HepG2 (cell line): ENCODE data around the gene MAP2K7. TPM values are rescaled to one million over a fixed set of nuclear protein-coding genes. Genes with fewer than 3 reads are reported as not detected.
A peak's percentile ranks its signal among the peaks of the same experiment; 100 is the strongest.

Experiments used
- ATAC-seq: fragments of 200-7000 bp; cut with Tn5 transposase; 3 replicates; pipeline ENCODE4 v1.9.1; 2020; ENCODE audit warnings: mild to moderate bottlenecking, moderate library complexity
- BruUV-seq: library from RNA; stranded (reverse); fragments of 400-500 nt; replicated peaks from 2 replicates; lab custom pipeline; 2021; lab: Mats Ljungman, UMichigan
- CTCF ChIA-PET: fragments of 300-600 bp; formaldehyde crosslinking; extraction: SDS; loops from one replicate; lab custom pipeline; 2021; ENCODE audit warnings: low total read pairs, inconsistent platforms, low intra/inter-chr PET ratio; lab: Yijun Ruan, JAX
- POLR2A ChIA-PET: fragments of 350-600 bp; sonication (Branson Sonifier 250); formaldehyde crosslinking; loops from one replicate; lab custom pipeline; 2020; ENCODE audit warnings: antibody characterized with exemption, inconsistent platforms; lab: Yijun Ruan, JAX
- DNase-seq: peaks from one replicate; pipeline ENCODE4 v3.0.0-alpha.2; 2015; ENCODE audit warnings: low spot score
- FAIRE-seq: peaks from 3 replicates; lab custom pipeline; 2011; peaks lifted over from hg19 to GRCh38; lab: Jason Lieb, UNC
- H2AFZ ChIP-seq: one replicate; pipeline ENCODE4 v1.6.1; 2011; ENCODE audit warnings: low read length, inconsistent platforms
- H3K27ac ChIP-seq: fragments of 300-600 bp; 3 replicates; pipeline ENCODE4 v1.8.0; 2011; ENCODE audit warnings: mixed run types, mild to moderate bottlenecking, mixed read lengths, low read length, inconsistent platforms; ENCODE audit not compliant: insufficient read depth; ENCODE audit errors: extremely low read length
- H3K27me3 ChIP-seq, 2 experiments: fragments of 200-600 bp in 1 of 2; 2 replicates in 1 of 2; 3 replicates in 1 of 2; pipeline versions ENCODE4 v1.6.0 to v1.8.0; 2011; ENCODE audit warnings: low read length in 2 of 2, mild to moderate bottlenecking in 2 of 2, moderate library complexity in 2 of 2, inconsistent platforms in 1 of 2; ENCODE audit not compliant: insufficient read depth in 2 of 2, control insufficient read depth in 1 of 2
- H3K36me3 ChIP-seq, 2 experiments: fragments of 200-600 bp in 1 of 2; replicated peaks in 1 of 2; 2 replicates in 1 of 2; 3 replicates in 1 of 2; pipeline versions ENCODE4 v1.5.1 to v1.8.0; 2011; ENCODE audit warnings: low read length in 2 of 2, inconsistent platforms in 1 of 2; ENCODE audit not compliant: insufficient read depth in 2 of 2, control insufficient read depth in 1 of 2
- H3K4me1 ChIP-seq: 2 replicates; pipeline ENCODE4 v1.5.1; 2012; ENCODE audit warnings: low read length, inconsistent platforms; ENCODE audit not compliant: insufficient read depth
- H3K4me2 ChIP-seq: 2 replicates; pipeline ENCODE4 v1.6.0; 2011; ENCODE audit warnings: low read depth, low read length, inconsistent platforms
- H3K4me3 ChIP-seq, 3 experiments: fragments of 200-600 bp in 1 of 3; sonication (generic), shearing (Covaris generic) in 1 of 3; replicated peaks in 1 of 3; 2 replicates each; pipeline ENCODE4 v1.5.1; 2011 to 2016; ENCODE audit warnings: low read length in 3 of 3, inconsistent platforms in 2 of 3, low read depth in 2 of 3, mild to moderate bottlenecking in 2 of 3, control low read depth in 1 of 3, mixed read lengths in 1 of 3; ENCODE audit not compliant: insufficient read depth in 1 of 3
- H3K79me2 ChIP-seq: one replicate; pipeline ENCODE4 v1.6.1; 2011; ENCODE audit warnings: low read length, inconsistent platforms; ENCODE audit not compliant: insufficient read depth
- H3K9ac ChIP-seq: 2 replicates; pipeline ENCODE4 v1.6.0; 2011; ENCODE audit warnings: mild to moderate bottlenecking, low read depth, low read length, inconsistent platforms; ENCODE audit not compliant: insufficient read depth
- H3K9me3 ChIP-seq: 2 replicates; pipeline ENCODE4 v1.5.1; 2012; ENCODE audit warnings: mild to moderate bottlenecking, low read length
- H4K20me1 ChIP-seq: 2 replicates; pipeline ENCODE4 v1.6.0; 2011; ENCODE audit warnings: inconsistent platforms, mild to moderate bottlenecking, low read length, moderate library complexity; ENCODE audit not compliant: insufficient read depth
- ELF4 ChIP-seq: sonication (generic); formaldehyde crosslinking; IDR thresholded peaks from 2 replicates; pipeline ENCODE4 v1.5.0; 2020; ENCODE audit warnings: missing genetic modification reagents, mild to moderate bottlenecking, moderate library complexity, borderline replicate concordance
- FOXK1 ChIP-seq: sonication (generic); formaldehyde crosslinking; IDR thresholded peaks from 2 replicates; pipeline ENCODE4 v1.4.0; 2020; ENCODE audit warnings: low read depth, missing genetic modification reagents, borderline replicate concordance
- GATA4 ChIP-seq: sonication (generic); IDR thresholded peaks from 2 replicates; pipeline ENCODE4 v1.6.1; 2016; ENCODE audit warnings: antibody characterized with exemption, low read depth, borderline replicate concordance
- GFI1 ChIP-seq: sonication (generic); formaldehyde crosslinking; IDR thresholded peaks from 2 replicates; pipeline ENCODE4 v1.5.0; 2020; ENCODE audit warnings: missing genetic modification reagents, mild to moderate bottlenecking, borderline replicate concordance
- POLR2A ChIP-seq, 2 experiments: IDR thresholded peaks; 2 replicates each; pipeline ENCODE4 v1.6.1; 2011; ENCODE audit warnings: low read depth in 2 of 2, low read length in 2 of 2, mild to moderate bottlenecking in 1 of 2, moderate library complexity in 1 of 2; ENCODE audit not compliant: insufficient read depth in 1 of 2
- POLR2G ChIP-seq: fragments of 200-400 bp; formaldehyde crosslinking; IDR thresholded peaks from 2 replicates; pipeline ENCODE4 v1.6.1; 2018; ENCODE audit warnings: mild to moderate bottlenecking, low read depth, low read length, moderate library complexity
- ZNF256 ChIP-seq: sonication (generic); formaldehyde crosslinking; conservative IDR thresholded peaks from 2 replicates; pipeline ENCODE4 v1.4.0; 2020; ENCODE audit warnings: missing genetic modification reagents
- ZNF274 ChIP-seq: sonication (generic); formaldehyde crosslinking; IDR thresholded peaks from 2 replicates; pipeline ENCODE4 v1.5.1; 2020; ENCODE audit warnings: mild to moderate bottlenecking, missing genetic modification reagents
- ZNF616 ChIP-seq: sonication (generic); formaldehyde crosslinking; IDR thresholded peaks from 2 replicates; pipeline ENCODE4 v1.5.0; 2020; ENCODE audit warnings: low read depth, mild to moderate bottlenecking, missing genetic modification reagents
- ZNF746 ChIP-seq: sonication (generic); formaldehyde crosslinking; IDR thresholded peaks from 2 replicates; pipeline ENCODE4 v1.8.0; 2022; ENCODE audit warnings: mild to moderate bottlenecking, missing genetic modification reagents
- WGBS: methylation state at CpG from one replicate; pipeline ENCODE4 v1.1.6; 2017; ENCODE audit warnings: low lambda C conversion rate; 5-methylcytosine and 5-hydroxymethylcytosine counted together
- in situ Hi-C: cut with HindIII; loops from 2 replicates; pipeline ENCODE4 v1.10.0; 2017; ENCODE audit warnings: low pct_unique_long_range_greater_than_20kb; ENCODE audit not compliant: extremely low pct_ligation_motif_present
- intact Hi-C: fragments of 100-400 bp; cut with micrococcal nuclease; formaldehyde crosslinking; loops from one replicate; pipeline ENCODE4 v1.10.0; 2022; ENCODE audit not compliant: unreplicated experiment
- polyA plus RNA-seq, 8 experiments: library from polyadenylated mRNA; depleted of rRNA in 3 of 8; stranded (reverse) in 7 of 8; unstranded in 1 of 8; fragments of >200 nt; fragmentation: Illumina TruSeq in 4 of 8; extraction: Trizol in 4 of 8; gene quantifications; 2 replicates each; pipeline versions ENCODE4 v1.2.1 to v1.2.3, GENCODE V29; 2011 to 2016; ENCODE audit warnings: low read depth in 4 of 8, missing spikeins in 1 of 8, mixed read lengths in 1 of 8; ENCODE audit not compliant: insufficient read depth in 1 of 8
- total RNA-seq, 5 experiments: library from RNA; depleted of rRNA; stranded (reverse); fragments of >200 nt; fragmentation: Illumina TruSeq; extraction: Trizol; gene quantifications; 2 replicates each; pipeline ENCODE4 v1.2.3, GENCODE V29; 2016; ENCODE audit warnings: low read depth in 1 of 5
- TF ChIP-seq, protein P1 (sequence below): sonication (generic); formaldehyde crosslinking; IDR thresholded peaks from 2 replicates; pipeline ENCODE4 v1.5.0; 2020; ENCODE audit warnings: missing genetic modification reagents

Gene MAP2K7
- total and polyA plus RNA-seq, 2 of the 13 experiments (the other 11 are each of a cell fraction or from before 2014, with no cell fraction given) = 9.0 to 10.8 TPM

DNA sequence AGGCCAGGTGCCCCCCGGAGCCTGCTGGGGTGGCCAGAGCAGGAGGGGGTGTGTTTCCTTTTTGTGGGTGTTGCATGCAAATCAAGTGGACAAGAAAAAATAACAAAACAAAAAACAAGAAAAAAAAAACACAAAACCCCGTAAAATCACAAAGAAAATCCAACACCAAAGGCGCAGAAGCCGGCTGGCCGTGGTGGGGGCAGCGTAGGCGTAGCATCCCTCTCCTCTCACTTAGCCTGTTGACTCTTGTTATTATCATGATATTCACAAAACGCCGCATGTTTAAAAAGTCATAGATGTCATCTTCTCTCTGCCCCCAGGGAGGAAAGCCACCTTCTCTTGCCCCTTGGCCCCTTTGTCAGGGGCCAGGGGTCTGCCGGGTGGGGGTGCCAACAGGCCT lies 10.0 kb downstream of the MAP2K7 start:
- intact Hi-C loops = no loop called here
- H3K9ac ChIP-seq = no peak overlapping the region
- H3K36me3 ChIP-seq = peaks cover 4 to 20% of the 10 kb centered on the region in 2 experiments; a peak in 3 of 5 replicates
- H3K27ac ChIP-seq = no peak overlapping the region
- H4K20me1 ChIP-seq = peaks cover under 1% of the 10 kb centered on the region; the same call in 1 of the 2 replicates
- H3K4me3 ChIP-seq = no peak overlapping the region
- no peaks in the 10 kb centered on the region for H3K79me2 ChIP-seq
- ChIA-PET POLR2A (interaction anchor here (1.9 kb wide), 1 partner anchor 10 kb away, joined by 6 read pairs; the partner anchor contains the start of gene MAP2K7), CTCF (no interaction called here)
- no peak for FAIRE-seq
- no peak for DNase-seq
- in situ Hi-C loops = no loop called here
- no peak for TF ChIP-seq ZNF616 (CRISPR knock-in tag)
- no peak for TF ChIP-seq FOXK1
- TF ChIP-seq GATA4 = no peak
- no peak for TF ChIP-seq ZNF746 (CRISPR knock-in tag)
- 0 out of 4 replicates have a peak, but pooled peaks of 1 of the 2 experiments have one; percentile 21 for TF ChIP-seq POLR2A (IDR thresholded peaks at IDR 0.05; ENCODE audit: insufficient read depth in 1 of 2, low read depth in 2 of 2, low read length in 2 of 2)
- TF ChIP-seq, protein P1, sequence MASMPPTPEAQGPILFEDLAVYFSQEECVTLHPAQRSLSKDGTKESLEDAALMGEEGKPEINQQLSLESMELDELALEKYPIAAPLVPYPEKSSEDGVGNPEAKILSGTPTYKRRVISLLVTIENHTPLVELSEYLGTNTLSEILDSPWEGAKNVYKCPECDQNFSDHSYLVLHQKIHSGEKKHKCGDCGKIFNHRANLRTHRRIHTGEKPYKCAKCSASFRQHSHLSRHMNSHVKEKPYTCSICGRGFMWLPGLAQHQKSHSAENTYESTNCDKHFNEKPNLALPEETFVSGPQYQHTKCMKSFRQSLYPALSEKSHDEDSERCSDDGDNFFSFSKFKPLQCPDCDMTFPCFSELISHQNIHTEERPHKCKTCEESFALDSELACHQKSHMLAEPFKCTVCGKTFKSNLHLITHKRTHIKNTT (CRISPR knock-in tag) = no peak
- TF ChIP-seq GFI1 (CRISPR knock-in tag) = no peak
- TF ChIP-seq POLR2G = peak; percentile 13; the same call in 1 of the 2 replicates
- no peak for TF ChIP-seq ZNF256 (CRISPR knock-in tag)
- TF ChIP-seq ZNF274 (CRISPR knock-in tag) = no peak
- no peak for TF ChIP-seq ELF4 (CRISPR knock-in tag)
- H3K4me2 ChIP-seq = no peak overlapping the region
- peaks cover 26% of the 10 kb centered on the region for H3K4me1 ChIP-seq
- WGBS = 96% methylated on average over 10 of the region's 10 CpGs
- TSS peak; percentile 68 for BruUV-seq
- ATAC-seq = no peak
- no peaks in the 10 kb centered on the region for H3K27me3 ChIP-seq
- no peaks in the 10 kb centered on the region for H3K9me3 ChIP-seq
- H2AFZ ChIP-seq = no peak overlapping the region
